H9 (cell line): ENCODE measurements around the gene C19orf25. TPM values are rescaled to one million over a fixed set of nuclear protein-coding genes. Genes with fewer than 3 reads are reported as not detected.
A peak's percentile ranks its signal among the peaks of the same experiment; 100 is the strongest.

Experiments used
- DNase-seq: peaks from one replicate; pipeline ENCODE4 v3.0.0-alpha.2; 2017
- H2AFZ ChIP-seq: one replicate; pipeline ENCODE4 v1.6.1; 2013; ENCODE audit warnings: mild to moderate bottlenecking, low read length, control low read depth, moderate library complexity
- H2AK5ac ChIP-seq: 2 replicates; pipeline ENCODE4 v1.6.1; 2013; ENCODE audit warnings: low read length, control low read depth, mixed read lengths; ENCODE audit not compliant: insufficient read length
- H2BK120ac ChIP-seq: one replicate; pipeline ENCODE4 v1.6.1; 2013; ENCODE audit warnings: low read depth, mild to moderate bottlenecking, low read length, control low read depth, inconsistent platforms; ENCODE audit not compliant: poor library complexity, severe bottlenecking
- H2BK12ac ChIP-seq: 2 replicates; pipeline ENCODE4 v1.6.1; 2013; ENCODE audit warnings: low read length, control low read depth, mixed read lengths, low read depth; ENCODE audit not compliant: insufficient read length
- H2BK15ac ChIP-seq: 2 replicates; pipeline ENCODE4 v1.6.1; 2013; ENCODE audit warnings: low read depth, low read length, control low read depth
- H2BK20ac ChIP-seq: one replicate; pipeline ENCODE4 v1.6.1; 2013; ENCODE audit warnings: low read depth, mild to moderate bottlenecking, low read length, control low read depth, inconsistent platforms; ENCODE audit not compliant: poor library complexity, severe bottlenecking
- H2BK5ac ChIP-seq: 2 replicates; pipeline ENCODE4 v1.6.1; 2013; ENCODE audit warnings: low read length, control low read depth, mixed read lengths; ENCODE audit not compliant: insufficient read length
- H3K14ac ChIP-seq: 2 replicates; pipeline ENCODE4 v1.6.1; 2013; ENCODE audit warnings: low read length, control low read depth; ENCODE audit not compliant: insufficient read depth
- H3K18ac ChIP-seq: 2 replicates; pipeline ENCODE4 v1.6.1; 2013; ENCODE audit warnings: low read depth, mild to moderate bottlenecking, mixed read lengths, low read length, control low read depth; ENCODE audit not compliant: insufficient read length
- H3K23ac ChIP-seq: 2 replicates; pipeline ENCODE4 v1.6.1; 2013; ENCODE audit warnings: low read length, control low read depth, mixed read lengths, low read depth; ENCODE audit not compliant: insufficient read length
- H3K23me2 ChIP-seq: 2 replicates; pipeline ENCODE4 v1.6.1; 2013; ENCODE audit warnings: low read depth, mild to moderate bottlenecking, mixed read lengths, low read length, control low read depth; ENCODE audit not compliant: insufficient read length, poor library complexity, severe bottlenecking
- H3K27ac ChIP-seq: 2 replicates; pipeline ENCODE4 v1.5.1; 2013; ENCODE audit warnings: low read length, control low read depth, mixed read lengths, low read depth; ENCODE audit not compliant: insufficient read length
- H3K27me3 ChIP-seq: 2 replicates; pipeline ENCODE4 v1.6.1; 2013; ENCODE audit warnings: low read length, control low read depth, inconsistent platforms; ENCODE audit not compliant: insufficient read depth
- H3K4ac ChIP-seq: 2 replicates; pipeline ENCODE4 v1.6.1; 2013; ENCODE audit warnings: low read depth, mild to moderate bottlenecking, control low read depth, inconsistent platforms, low read length, moderate library complexity
- H3K4me1 ChIP-seq: 2 replicates; pipeline ENCODE4 v1.6.1; 2013; ENCODE audit warnings: low read length, control low read depth, inconsistent platforms; ENCODE audit not compliant: insufficient read depth
- H3K4me2 ChIP-seq: 2 replicates; pipeline ENCODE4 v1.6.1; 2013; ENCODE audit warnings: low read length, control low read depth, mixed read lengths; ENCODE audit not compliant: insufficient read length, insufficient read depth
- H3K56ac ChIP-seq: 2 replicates; pipeline ENCODE4 v1.6.1; 2013; ENCODE audit warnings: low read depth, mild to moderate bottlenecking, mixed read lengths, low read length, control low read depth; ENCODE audit not compliant: insufficient read length
- H3K79me1 ChIP-seq: 2 replicates; pipeline ENCODE4 v1.6.1; 2013; ENCODE audit warnings: low read depth, mild to moderate bottlenecking, moderate library complexity, low read length, control low read depth, inconsistent platforms; ENCODE audit not compliant: insufficient read depth, poor library complexity, severe bottlenecking
- H3K79me2 ChIP-seq: 2 replicates; pipeline ENCODE4 v1.6.1; 2013; ENCODE audit warnings: low read length, control low read depth, inconsistent platforms; ENCODE audit not compliant: insufficient read depth
- H3K9ac ChIP-seq: 2 replicates; pipeline ENCODE4 v1.6.1; 2013; ENCODE audit warnings: low read length, control low read depth, mixed read lengths; ENCODE audit not compliant: insufficient read length; ENCODE audit errors: extremely low read depth
- H3K9me3 ChIP-seq: one replicate; pipeline ENCODE4 v1.6.1; 2013; ENCODE audit warnings: low read depth, low read length, inconsistent platforms; ENCODE audit not compliant: control insufficient read depth
- H3T11ph ChIP-seq: one replicate; pipeline ENCODE4 v1.6.1; 2013; ENCODE audit warnings: mild to moderate bottlenecking, low read length, control low read depth, inconsistent platforms
- H4K20me1 ChIP-seq: one replicate; pipeline ENCODE4 v1.6.1; 2013; ENCODE audit not compliant: control insufficient read depth, insufficient read length, insufficient read depth
- H4K5ac ChIP-seq: 2 replicates; pipeline ENCODE4 v1.6.1; 2013; ENCODE audit warnings: low read depth, mild to moderate bottlenecking, mixed read lengths, low read length, control low read depth; ENCODE audit not compliant: insufficient read length
- H4K8ac ChIP-seq: replicated peaks from 2 replicates; pipeline ENCODE4 v1.6.1; 2013; ENCODE audit warnings: low read length, control low read depth, mixed read lengths, low read depth; ENCODE audit not compliant: insufficient read length
- H4K91ac ChIP-seq: 2 replicates; pipeline ENCODE4 v1.6.1; 2013; ENCODE audit warnings: low read depth, mild to moderate bottlenecking, moderate library complexity, mixed read lengths, low read length, control low read depth; ENCODE audit not compliant: insufficient read length
- H3K27ac Mint-ChIP-seq, 3 experiments: 2 replicates in 2 of 3; 3 replicates in 1 of 3; pipeline ENCODE4 v1.8.0; 2020 to 2021; ENCODE audit warnings: mixed read lengths in 3 of 3, mild to moderate bottlenecking in 1 of 3, moderate library complexity in 1 of 3
- H3K27me3 Mint-ChIP-seq: 2 replicates; pipeline ENCODE4 v1.8.0; 2021; ENCODE audit warnings: low read depth, mild to moderate bottlenecking, moderate library complexity, mixed read lengths
- H3K36me3 Mint-ChIP-seq, 3 experiments: 2 replicates in 2 of 3; 3 replicates in 1 of 3; pipeline ENCODE4 v1.8.0; 2020 to 2021; ENCODE audit warnings: low read depth in 3 of 3, mixed read lengths in 3 of 3; ENCODE audit not compliant: insufficient read depth in 1 of 3
- H3K4me1 Mint-ChIP-seq, 2 experiments: 2 replicates each; pipeline ENCODE4 v1.8.0; 2020; ENCODE audit warnings: mixed read lengths in 2 of 2
- H3K4me3 Mint-ChIP-seq, 2 experiments: 2 replicates in 1 of 2; 3 replicates in 1 of 2; pipeline ENCODE4 v1.8.0; 2020 to 2021; ENCODE audit warnings: mild to moderate bottlenecking in 2 of 2, mixed read lengths in 2 of 2, moderate library complexity in 1 of 2
- H3K9me3 Mint-ChIP-seq, 2 experiments: 2 replicates in 1 of 2; 3 replicates in 1 of 2; pipeline ENCODE4 v1.8.0; 2020; ENCODE audit warnings: mild to moderate bottlenecking in 2 of 2, mixed read lengths in 2 of 2, moderate library complexity in 1 of 2
- WGBS: extraction: QIAGEN DNeasy Blood & Tissue Kit; methylation state at CpG from one replicate; pipeline ENCODE4 v1.1.7; 2013; ENCODE audit warnings: missing lambda C conversion rate, low lambda C conversion rate, mixed read lengths; ENCODE audit not compliant: insufficient read length; ENCODE audit errors: extremely low coverage; 5-methylcytosine and 5-hydroxymethylcytosine counted together
- total RNA-seq: library from RNA; stranded (reverse); gene quantifications from 2 replicates; pipeline ENCODE4 v1.2.1, GENCODE V29; 2021
- TF ChIP-seq, protein P1 (sequence below): fragments of 200-600 bp; sonication (generic); conservative IDR thresholded peaks from 3 replicates; pipeline ENCODE4 v1.8.0; 2021; ENCODE audit warnings: antibody characterized with exemption, mild to moderate bottlenecking

Gene C19orf25
- total RNA-seq, 1 experiment from 2014 or later: 36.8 TPM

DNA sequence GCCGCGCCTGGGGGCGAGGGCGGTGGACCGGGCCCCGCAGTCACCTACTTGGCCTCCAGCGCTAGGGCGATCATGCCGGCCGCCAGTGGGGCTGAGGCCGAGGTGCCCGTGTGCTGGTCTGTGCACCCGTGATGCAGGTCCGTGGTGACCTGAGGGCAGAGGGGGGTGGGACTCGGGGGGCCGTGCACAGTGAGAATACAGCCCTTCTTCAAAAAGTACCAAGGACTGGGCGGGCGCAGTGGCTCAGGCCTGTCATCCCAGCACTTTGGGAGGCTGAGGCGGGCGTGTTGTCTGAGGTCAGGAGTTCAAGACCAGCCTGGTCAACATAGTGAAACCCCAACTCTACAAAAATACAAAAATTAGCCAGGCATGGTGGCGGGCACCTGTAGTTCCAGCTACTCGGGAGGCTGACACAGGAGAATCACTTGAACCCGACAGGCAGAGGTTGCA, 5.0 kb upstream of the C19orf25 start:
- Histone ChIP-seq H2AFZ (no peak overlapping the region), H4K5ac (no peak overlapping the region), H4K8ac (no peak overlapping the region), H3K4ac (no peak overlapping the region), H3K79me1 (no peaks in the 10 kb centered on the region), H3K79me2 (no peaks in the 10 kb centered on the region), H3K56ac (no peak overlapping the region), H4K91ac (no peak overlapping the region), H3K18ac (no peak overlapping the region), H2AK5ac (no peak overlapping the region), H4K20me1 (no peaks in the 10 kb centered on the region), H3K9ac (no peak overlapping the region), H3K27me3 (no peaks in the 10 kb centered on the region), H2BK120ac (no peak overlapping the region), H2BK12ac (no peak overlapping the region), H3K14ac (no peak overlapping the region), H3K23ac (no peak overlapping the region), H2BK20ac (no peak overlapping the region), H3K23me2 (no peaks in the 10 kb centered on the region), H3K27ac (no peak overlapping the region), H3K4me1 (no peaks in the 10 kb centered on the region), H3K4me2 (no peak overlapping the region), H3K9me3 (no peaks in the 10 kb centered on the region), H2BK5ac (no peak overlapping the region), H3T11ph (no peak overlapping the region), H2BK15ac (no peak overlapping the region)
- peaks cover 0 to 2% (median 0%) of the 10 kb centered on the region in 3 experiments; a peak in 2 of 7 replicates for H3K36me3 Mint-ChIP-seq
- H3K27me3 Mint-ChIP-seq: no peaks in the 10 kb centered on the region; the same call in 1 of the 2 replicates
- no peaks in the 10 kb centered on the region for H3K9me3 Mint-ChIP-seq
- TF ChIP-seq, protein P1, sequence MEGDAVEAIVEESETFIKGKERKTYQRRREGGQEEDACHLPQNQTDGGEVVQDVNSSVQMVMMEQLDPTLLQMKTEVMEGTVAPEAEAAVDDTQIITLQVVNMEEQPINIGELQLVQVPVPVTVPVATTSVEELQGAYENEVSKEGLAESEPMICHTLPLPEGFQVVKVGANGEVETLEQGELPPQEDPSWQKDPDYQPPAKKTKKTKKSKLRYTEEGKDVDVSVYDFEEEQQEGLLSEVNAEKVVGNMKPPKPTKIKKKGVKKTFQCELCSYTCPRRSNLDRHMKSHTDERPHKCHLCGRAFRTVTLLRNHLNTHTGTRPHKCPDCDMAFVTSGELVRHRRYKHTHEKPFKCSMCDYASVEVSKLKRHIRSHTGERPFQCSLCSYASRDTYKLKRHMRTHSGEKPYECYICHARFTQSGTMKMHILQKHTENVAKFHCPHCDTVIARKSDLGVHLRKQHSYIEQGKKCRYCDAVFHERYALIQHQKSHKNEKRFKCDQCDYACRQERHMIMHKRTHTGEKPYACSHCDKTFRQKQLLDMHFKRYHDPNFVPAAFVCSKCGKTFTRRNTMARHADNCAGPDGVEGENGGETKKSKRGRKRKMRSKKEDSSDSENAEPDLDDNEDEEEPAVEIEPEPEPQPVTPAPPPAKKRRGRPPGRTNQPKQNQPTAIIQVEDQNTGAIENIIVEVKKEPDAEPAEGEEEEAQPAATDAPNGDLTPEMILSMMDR: no peak
- WGBS: no CpG with 5 or more reads among the region's 23 CpGs
- H3K4me3 Mint-ChIP-seq: no peak overlapping the region
- no peaks in the 10 kb centered on the region; a peak in 1 of 4 replicates for H3K4me1 Mint-ChIP-seq
- H3K27ac Mint-ChIP-seq: no peak overlapping the region
- DNase-seq: peak; percentile 30
